Kidney epithelial cell (primary cell): Measurements from ENCODE around the gene KLHL28. TPM values are rescaled to one million over a fixed set of nuclear protein-coding genes. Genes with fewer than 3 reads are reported as not detected.

ENCODE experiments used
- DNase-seq: peaks from one replicate; pipeline ENCODE4 v3.0.0-alpha.2; 2010; ENCODE audit warnings: low read depth
- H3K27me3 ChIP-seq: 2 replicates; pipeline ENCODE4 v1.6.0; 2011; ENCODE audit warnings: low read length; ENCODE audit not compliant: control insufficient read depth, insufficient read depth
- H3K36me3 ChIP-seq: 2 replicates; pipeline ENCODE4 v1.5.1; 2011; ENCODE audit warnings: low read length; ENCODE audit not compliant: control insufficient read depth, insufficient read depth
- H3K4me3 ChIP-seq: 2 replicates; pipeline ENCODE4 v1.5.1; 2011; ENCODE audit warnings: low read depth, mild to moderate bottlenecking, control low read depth, low read length
- CTCF ChIP-seq: IDR thresholded peaks from 2 replicates; pipeline ENCODE4 v1.5.1; 2011; ENCODE audit warnings: mild to moderate bottlenecking, moderate library complexity, low read length, control low read depth, inconsistent platforms; ENCODE audit not compliant: insufficient read depth, poor library complexity, severe bottlenecking
- total RNA-seq: library from RNA; depleted of rRNA; stranded (reverse); fragments of >200 nt; gene quantifications from 2 replicates; pipeline ENCODE4 v1.2.3, GENCODE V29; 2015

The KLHL28 gene
- total RNA-seq, 1 donor from 2014 or later, result 12.9 TPM

- DNase-seq, result no peak
- H3K36me3 ChIP-seq, result no peaks in the 10 kb centered on the region
- H3K27me3 ChIP-seq, result no peaks in the 10 kb centered on the region
- no peak overlapping the region for H3K4me3 ChIP-seq
- TF ChIP-seq CTCF, result no peak
Measured at GRCh38 chr14:44940211-44940610, 21.5 kb downstream of the KLHL28 start.

GRCh38 chr14:44937547-44937946, 24.2 kb downstream of the KLHL28 start:
- no peak for TF ChIP-seq CTCF
- H3K4me3 ChIP-seq, result no peak overlapping the region
- H3K36me3 ChIP-seq, result no peaks in the 10 kb centered on the region
- no peaks in the 10 kb centered on the region for H3K27me3 ChIP-seq
- DNase-seq, result no peak

GRCh38 chr14:44935155-44935554, 26.6 kb downstream of the KLHL28 start:
- H3K36me3 ChIP-seq, result no peaks in the 10 kb centered on the region
- H3K4me3 ChIP-seq, result no peak overlapping the region
- H3K27me3 ChIP-seq, result no peaks in the 10 kb centered on the region
- DNase-seq, result no peak
- TF ChIP-seq CTCF, result no peak

- Histone ChIP-seq H3K4me3 (no peak overlapping the region), H3K27me3 (no peaks in the 10 kb centered on the region), H3K36me3 (no peaks in the 10 kb centered on the region)
- DNase-seq, result no peak
- TF ChIP-seq CTCF, result no peak
Measured at GRCh38 chr14:44928793-44929192, 33.0 kb downstream of the KLHL28 start.

GRCh38 chr14:44914849-44915248, 46.9 kb downstream of the KLHL28 start:
- no peak for TF ChIP-seq CTCF

GRCh38 chr14:44912041-44912869, 49.5 kb downstream of the KLHL28 start:
- peak overlapping the region; percentile 34 for H3K4me3 ChIP-seq
- no peak for DNase-seq
- TF ChIP-seq CTCF, result no peak

More at GRCh38 chr14:44914849-44915248, 46.9 kb downstream of the KLHL28 start:
- Histone ChIP-seq H3K4me3 (no peak overlapping the region), H3K27me3 (peaks cover 3% of the 10 kb centered on the region), H3K36me3 (no peaks in the 10 kb centered on the region)
- no peak for DNase-seq

More at GRCh38 chr14:44912041-44912869, 49.5 kb downstream of the KLHL28 start:
- H3K27me3 ChIP-seq, result peaks cover 3% of the 10 kb centered on the region
- H3K36me3 ChIP-seq, result no peaks in the 10 kb centered on the region
